MM.1S (cell line): ENCODE data around the gene MINDY3.

Experiments
- DNase-seq: peaks from one replicate; pipeline ENCODE4 v3.0.0-alpha.2; 2015
- H2AFZ ChIP-seq: fragments of 300-600 bp; sonication (generic); 2 replicates; pipeline ENCODE4 v1.6.0; 2016; ENCODE audit warnings: antibody characterized with exemption, low read length
- H3F3A ChIP-seq: fragments of 300-600 bp; sonication (generic); 2 replicates; pipeline ENCODE4 v1.6.1; 2016; ENCODE audit warnings: mild to moderate bottlenecking, antibody characterized with exemption, low read length, moderate library complexity, mixed read lengths; ENCODE audit not compliant: insufficient read depth
- H3K27ac ChIP-seq: fragments of 300-600 bp; sonication (generic); 2 replicates; pipeline ENCODE4 v1.5.1; 2016; ENCODE audit warnings: mild to moderate bottlenecking, low read length
- H3K27me3 ChIP-seq: fragments of 300-600 bp; sonication (generic); replicated peaks from 2 replicates; pipeline ENCODE4 v1.6.0; 2016; ENCODE audit warnings: low read length; ENCODE audit not compliant: insufficient read depth
- H3K36me3 ChIP-seq: fragments of 300-600 bp; sonication (generic); replicated peaks from 2 replicates; pipeline ENCODE4 v1.6.1; 2016; ENCODE audit warnings: mild to moderate bottlenecking, low read length, mixed read lengths; ENCODE audit not compliant: insufficient read depth
- H3K4me1 ChIP-seq: fragments of 300-600 bp; sonication (generic); 2 replicates; pipeline ENCODE4 v1.6.1; 2016; ENCODE audit warnings: low read length, mixed read lengths
- H3K4me2 ChIP-seq: fragments of 300-600 bp; sonication (generic); 2 replicates; pipeline ENCODE4 v1.6.0; 2016; ENCODE audit warnings: low read depth, low read length
- H3K4me3 ChIP-seq: fragments of 300-600 bp; sonication (generic); 2 replicates; pipeline ENCODE4 v1.5.1; 2016; ENCODE audit warnings: low read length, mixed read lengths
- H3K79me2 ChIP-seq: fragments of 300-600 bp; sonication (generic); 2 replicates; pipeline ENCODE4 v1.6.1; 2016; ENCODE audit warnings: mixed run types, low read length, mixed read lengths
- H3K9ac ChIP-seq: fragments of 300-600 bp; sonication (generic); 2 replicates; pipeline ENCODE4 v1.6.1; 2016; ENCODE audit warnings: low read length, mixed read lengths
- H3K9me2 ChIP-seq: fragments of 300-600 bp; sonication (generic); replicated peaks from 2 replicates; pipeline ENCODE4 v1.6.1; 2016; ENCODE audit warnings: mild to moderate bottlenecking, low read length, mixed read lengths; ENCODE audit not compliant: insufficient read depth
- H3K9me3 ChIP-seq: fragments of 300-600 bp; sonication (generic); replicated peaks from 2 replicates; pipeline ENCODE4 v1.6.1; 2016; ENCODE audit warnings: mild to moderate bottlenecking, low read length, mixed read lengths; ENCODE audit not compliant: insufficient read depth
- H4K20me1 ChIP-seq: fragments of 300-600 bp; sonication (generic); 2 replicates; pipeline ENCODE4 v1.6.1; 2016; ENCODE audit warnings: mild to moderate bottlenecking, low read length, moderate library complexity, mixed read lengths; ENCODE audit not compliant: insufficient read depth
- CTCF ChIP-seq: fragments of 300-600 bp; sonication (generic); IDR thresholded peaks from 2 replicates; pipeline ENCODE4 v1.5.1; 2016; ENCODE audit warnings: antibody characterized with exemption, low read length, mixed read lengths
- EZH2 ChIP-seq: fragments of 300-600 bp; sonication (generic); optimal IDR thresholded peaks from 2 replicates; pipeline ENCODE3; 2017; ENCODE audit warnings: low read depth, mild to moderate bottlenecking, antibody characterized with exemption, low read length, mixed read lengths
- EZH2phosphoT487 ChIP-seq: fragments of 300-600 bp; sonication (generic); IDR thresholded peaks from 2 replicates; pipeline ENCODE4 v1.6.1; 2018; ENCODE audit warnings: antibody characterized with exemption, low read length

Gene MINDY3

GRCh38 chr10:15797346-15797745, 63.0 kb downstream of the MINDY3 start:
- Histone ChIP-seq H3K9me3 (no peaks in the 10 kb centered on the region), H3K36me3 (peaks cover 18% of the 10 kb centered on the region; the same call in 1 of the 2 replicates), H3K79me2 (peaks cover 18% of the 10 kb centered on the region; the same call in 1 of the 2 replicates), H3K4me1 (peaks cover 19% of the 10 kb centered on the region), H3K27ac (no peak overlapping the region), H4K20me1 (no peaks in the 10 kb centered on the region), H3K4me3 (no peak overlapping the region), H3K4me2 (no peak overlapping the region), H2AFZ (no peak overlapping the region), H3F3A (no peaks in the 10 kb centered on the region; the same call in 1 of the 2 replicates), H3K9ac (no peak overlapping the region), H3K9me2 (no peaks in the 10 kb centered on the region), H3K27me3 (no peaks in the 10 kb centered on the region)
- TF ChIP-seq CTCF (no peak), EZH2phosphoT487 (no peak), EZH2 (no peak)
- DNase-seq: no peak

GRCh38 chr10:15796762-15797161, 63.5 kb downstream of the MINDY3 start:
- Histone ChIP-seq H3K36me3 (peaks cover 17% of the 10 kb centered on the region; the same call in 1 of the 2 replicates), H3K27ac (no peak overlapping the region), H3F3A (no peaks in the 10 kb centered on the region; the same call in 1 of the 2 replicates), H3K4me2 (no peak overlapping the region), H3K27me3 (no peaks in the 10 kb centered on the region), H2AFZ (no peak overlapping the region), H3K79me2 (peaks cover 24% of the 10 kb centered on the region), H3K4me3 (no peak overlapping the region), H3K4me1 (peaks cover 20% of the 10 kb centered on the region), H4K20me1 (no peaks in the 10 kb centered on the region), H3K9me3 (no peaks in the 10 kb centered on the region), H3K9ac (no peak overlapping the region), H3K9me2 (no peaks in the 10 kb centered on the region)
- no peak for DNase-seq
- TF ChIP-seq EZH2 (no peak), CTCF (no peak), EZH2phosphoT487 (no peak)

- no peaks in the 10 kb centered on the region for H3K27me3 ChIP-seq
- H3K4me1 ChIP-seq: peaks cover 25% of the 10 kb centered on the region
Measured at GRCh38 chr10:15796098-15796759, 64.1 kb downstream of the MINDY3 start.

More at GRCh38 chr10:15796098-15796759, 64.1 kb downstream of the MINDY3 start:
- H2AFZ ChIP-seq: no peak overlapping the region
- H3K36me3 ChIP-seq: peaks cover 17% of the 10 kb centered on the region; the same call in 1 of the 2 replicates
- no peak for TF ChIP-seq EZH2
- no peak for TF ChIP-seq CTCF
- TF ChIP-seq EZH2phosphoT487: no peak
- H3K4me3 ChIP-seq: no peak overlapping the region
- H3K9ac ChIP-seq: no peak overlapping the region
- H3K9me2 ChIP-seq: no peaks in the 10 kb centered on the region
- H3K27ac ChIP-seq: no peak overlapping the region
- H3K4me2 ChIP-seq: no peak overlapping the region
- no peaks in the 10 kb centered on the region for H3K9me3 ChIP-seq
- no peaks in the 10 kb centered on the region; the same call in 1 of the 2 replicates for H3F3A ChIP-seq
- no peaks in the 10 kb centered on the region for H4K20me1 ChIP-seq
- peaks cover 25% of the 10 kb centered on the region for H3K79me2 ChIP-seq
- no peak for DNase-seq
